OCI-LY3 (cell line): ENCODE measurements around the gene TNFRSF8.
"Not testable (repeated sequence)": the region's sequence is repeated elsewhere in the genome, so short reads cannot be mapped to it uniquely, and the experiment has no call there.

Experiments used
- H2AFZ ChIP-seq: fragments of 200-600, 300-600 bp; shearing (Covaris generic); 2 replicates; pipeline ENCODE4 v1.6.0; 2014; ENCODE audit warnings: antibody characterized with exemption, low read depth, low read length
- H3K27ac ChIP-seq: fragments of 200-600, 300-600 bp; sonication (generic); 2 replicates; pipeline ENCODE4 v1.5.1; 2014; ENCODE audit warnings: mild to moderate bottlenecking, low read length, moderate library complexity, mixed read lengths
- H3K27me3 ChIP-seq: fragments of 200-600, 300-600 bp; sonication (generic); 2 replicates; pipeline ENCODE4 v1.6.1; 2014; ENCODE audit warnings: low read depth, low read length, mixed read lengths
- H3K36me3 ChIP-seq: fragments of 200-600, 300-600 bp; sonication (generic); replicated peaks from 2 replicates; pipeline ENCODE3; 2014; ENCODE audit warnings: low read depth, low read length, mixed read lengths
- H3K4me1 ChIP-seq: fragments of 300-600, 200-600 bp; sonication (generic); 2 replicates; pipeline ENCODE4 v1.6.1; 2014; ENCODE audit warnings: low read length, mixed read lengths
- H3K4me2 ChIP-seq: fragments of 200-600, 300-600 bp; sonication (generic); 2 replicates; pipeline ENCODE4 v1.6.1; 2014; ENCODE audit warnings: low read length, mixed read lengths
- H3K4me3 ChIP-seq: fragments of 300-600, 200-600 bp; sonication (generic); 2 replicates; pipeline ENCODE4 v1.5.1; 2014; ENCODE audit warnings: antibody characterized with exemption, mild to moderate bottlenecking, low read length, moderate library complexity
- H3K79me2 ChIP-seq: fragments of 300-600, 200-600 bp; shearing (Covaris generic); 2 replicates; pipeline ENCODE4 v1.6.1; 2014; ENCODE audit warnings: mild to moderate bottlenecking, low read length, mixed read lengths
- H3K9ac ChIP-seq: fragments of 300-600, 200-600 bp; shearing (Covaris generic); 2 replicates; pipeline ENCODE4 v1.6.0; 2014; ENCODE audit warnings: mild to moderate bottlenecking, low read length, moderate library complexity
- H3K9me3 ChIP-seq: fragments of 200-600, 300-600 bp; shearing (Covaris generic); 2 replicates; pipeline ENCODE4 v1.6.1; 2014; ENCODE audit warnings: low read length, mixed read lengths; ENCODE audit not compliant: insufficient read depth
- H4K20me1 ChIP-seq: fragments of 200-600, 300-600 bp; sonication (generic); 2 replicates; pipeline ENCODE4 v1.6.1; 2016; ENCODE audit warnings: low read length, mixed read lengths; ENCODE audit not compliant: insufficient read depth
- EZH2phosphoT487 ChIP-seq: fragments of 200-600 bp; shearing (Covaris generic); IDR thresholded peaks from 2 replicates; pipeline ENCODE4 v1.6.1; 2018; ENCODE audit warnings: antibody characterized with exemption, mixed run types, low read depth
- TF ChIP-seq, protein P1 (sequence below): fragments of 200-600, 300-600 bp; sonication (generic); IDR thresholded peaks from 2 replicates; pipeline ENCODE4 v1.5.1; 2014; ENCODE audit warnings: antibody characterized with exemption, low read length, low read depth

The TNFRSF8 gene

DNA sequence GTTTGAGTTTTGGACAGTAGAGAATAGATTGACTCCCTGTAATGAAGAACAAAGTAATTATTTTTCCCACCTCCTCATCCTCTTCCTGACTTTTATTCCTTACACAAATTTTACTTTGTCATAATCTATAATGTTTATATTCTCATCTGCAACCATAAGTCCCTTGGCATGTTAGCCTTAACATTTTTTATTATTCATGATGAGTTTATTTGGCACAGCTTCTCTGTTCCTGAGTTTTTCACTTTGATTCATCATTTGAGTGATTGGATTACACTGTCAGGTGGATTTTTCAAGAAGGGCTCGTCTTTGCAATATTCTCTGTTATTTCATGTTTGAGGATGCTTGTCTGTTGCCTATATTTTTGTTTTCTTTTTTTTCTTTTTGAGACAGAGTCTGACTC, 35.7 kb downstream of the TNFRSF8 start:
- H3K4me1 ChIP-seq, result no peaks in the 10 kb centered on the region
- no peak overlapping the region for H2AFZ ChIP-seq
- H4K20me1 ChIP-seq, result no peaks in the 10 kb centered on the region
- no peak overlapping the region for H3K4me3 ChIP-seq
- H3K4me2 ChIP-seq, result no peak overlapping the region
- no peaks in the 10 kb centered on the region for H3K27me3 ChIP-seq
- no peaks in the 10 kb centered on the region for H3K79me2 ChIP-seq
- H3K9ac ChIP-seq, result no peak overlapping the region
- H3K36me3 ChIP-seq, result no peaks in the 10 kb centered on the region
- H3K27ac ChIP-seq, result no peak overlapping the region
- no peak for TF ChIP-seq EZH2phosphoT487
- TF ChIP-seq, protein P1, sequence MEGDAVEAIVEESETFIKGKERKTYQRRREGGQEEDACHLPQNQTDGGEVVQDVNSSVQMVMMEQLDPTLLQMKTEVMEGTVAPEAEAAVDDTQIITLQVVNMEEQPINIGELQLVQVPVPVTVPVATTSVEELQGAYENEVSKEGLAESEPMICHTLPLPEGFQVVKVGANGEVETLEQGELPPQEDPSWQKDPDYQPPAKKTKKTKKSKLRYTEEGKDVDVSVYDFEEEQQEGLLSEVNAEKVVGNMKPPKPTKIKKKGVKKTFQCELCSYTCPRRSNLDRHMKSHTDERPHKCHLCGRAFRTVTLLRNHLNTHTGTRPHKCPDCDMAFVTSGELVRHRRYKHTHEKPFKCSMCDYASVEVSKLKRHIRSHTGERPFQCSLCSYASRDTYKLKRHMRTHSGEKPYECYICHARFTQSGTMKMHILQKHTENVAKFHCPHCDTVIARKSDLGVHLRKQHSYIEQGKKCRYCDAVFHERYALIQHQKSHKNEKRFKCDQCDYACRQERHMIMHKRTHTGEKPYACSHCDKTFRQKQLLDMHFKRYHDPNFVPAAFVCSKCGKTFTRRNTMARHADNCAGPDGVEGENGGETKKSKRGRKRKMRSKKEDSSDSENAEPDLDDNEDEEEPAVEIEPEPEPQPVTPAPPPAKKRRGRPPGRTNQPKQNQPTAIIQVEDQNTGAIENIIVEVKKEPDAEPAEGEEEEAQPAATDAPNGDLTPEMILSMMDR, result no peak
- H3K9me3 ChIP-seq, result no peaks in the 10 kb centered on the region

DNA sequence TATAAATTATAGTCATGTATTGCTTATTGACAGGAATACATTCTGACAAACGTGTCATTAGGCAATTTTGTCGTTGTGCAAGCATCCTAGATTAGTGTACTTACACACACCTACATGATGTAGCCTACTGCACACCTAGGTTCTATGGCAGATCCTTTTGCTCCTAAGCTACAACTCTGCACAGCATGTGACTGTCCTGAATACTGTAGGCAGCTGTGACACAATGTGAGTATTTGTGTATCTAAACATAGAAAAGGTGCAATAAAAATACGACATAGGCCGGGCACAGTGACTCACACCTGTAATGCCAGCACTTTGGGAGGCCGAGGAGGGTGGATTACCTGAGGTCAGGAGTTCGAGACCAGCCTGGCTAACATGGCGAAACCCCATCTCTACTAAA, 36.5 kb downstream of the TNFRSF8 start:
- Histone ChIP-seq H3K36me3 (no peaks in the 10 kb centered on the region), H3K79me2 (no peaks in the 10 kb centered on the region), H3K9me3 (no peaks in the 10 kb centered on the region), H3K4me2 (no peak overlapping the region), H3K27me3 (no peaks in the 10 kb centered on the region), H3K9ac (no peak overlapping the region), H3K4me3 (no peak overlapping the region), H2AFZ (no peak overlapping the region), H3K4me1 (no peaks in the 10 kb centered on the region), H4K20me1 (no peaks in the 10 kb centered on the region), H3K27ac (no peak overlapping the region)
- TF ChIP-seq, protein P1, result no peak
- no peak for TF ChIP-seq EZH2phosphoT487

DNA sequence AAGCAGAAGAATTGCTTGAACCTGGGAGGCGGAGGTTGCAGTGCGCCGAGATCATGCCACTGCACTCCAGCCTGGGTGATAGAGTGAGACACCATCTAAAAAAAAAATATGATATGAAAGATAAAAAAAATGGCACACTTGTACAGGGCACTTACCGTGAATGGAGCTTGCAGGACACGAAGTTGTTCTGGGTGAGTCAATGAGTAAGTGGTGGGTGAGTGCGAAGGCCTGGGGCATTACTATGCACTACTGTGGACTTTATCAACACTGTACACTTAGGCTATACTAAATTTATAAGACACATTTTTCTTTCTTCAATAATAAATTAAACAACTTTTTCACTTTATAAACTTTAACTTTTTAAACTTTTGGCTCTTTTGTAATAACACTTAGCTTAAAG, 37.0 kb downstream of the TNFRSF8 start:
- H3K9ac ChIP-seq, result no peak overlapping the region
- H2AFZ ChIP-seq, result no peak overlapping the region
- no peaks in the 10 kb centered on the region for H4K20me1 ChIP-seq
- no peak overlapping the region for H3K27ac ChIP-seq
- H3K4me1 ChIP-seq, result no peaks in the 10 kb centered on the region
- no peaks in the 10 kb centered on the region for H3K79me2 ChIP-seq
- no peaks in the 10 kb centered on the region for H3K36me3 ChIP-seq
- TF ChIP-seq, protein P1, result no peak
- TF ChIP-seq EZH2phosphoT487, result no peak
- no peak overlapping the region for H3K4me3 ChIP-seq
- no peaks in the 10 kb centered on the region for H3K9me3 ChIP-seq
- no peaks in the 10 kb centered on the region for H3K27me3 ChIP-seq
- H3K4me2 ChIP-seq, result no peak overlapping the region

DNA sequence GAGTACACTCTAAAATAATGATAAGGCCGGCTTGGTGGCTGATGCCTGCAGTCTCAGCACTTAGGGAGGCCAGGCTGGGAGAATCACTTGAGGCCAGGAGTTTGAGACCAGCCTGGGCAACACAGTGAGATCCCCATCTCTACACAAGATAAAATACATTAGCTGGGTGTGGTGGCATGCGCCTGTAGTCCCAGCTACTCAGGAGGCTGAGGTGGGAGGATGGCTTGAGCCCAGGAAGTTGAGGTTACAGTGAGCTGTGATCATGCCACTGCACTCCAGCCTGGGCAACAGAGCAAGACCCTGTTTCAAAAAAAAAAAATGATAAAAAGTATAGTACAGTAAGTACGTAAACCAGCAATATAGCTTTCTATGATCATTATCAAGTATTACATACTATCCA, 38.0 kb downstream of the TNFRSF8 start:
- H3K27ac ChIP-seq, H3K4me3 ChIP-seq, H3K27me3 ChIP-seq, H3K9me3 ChIP-seq, H2AFZ ChIP-seq, H3K9ac ChIP-seq, H3K79me2 ChIP-seq, H3K4me1 ChIP-seq, H4K20me1 ChIP-seq, H3K4me2 ChIP-seq, H3K36me3 ChIP-seq: not testable (repeated sequence)

DNA sequence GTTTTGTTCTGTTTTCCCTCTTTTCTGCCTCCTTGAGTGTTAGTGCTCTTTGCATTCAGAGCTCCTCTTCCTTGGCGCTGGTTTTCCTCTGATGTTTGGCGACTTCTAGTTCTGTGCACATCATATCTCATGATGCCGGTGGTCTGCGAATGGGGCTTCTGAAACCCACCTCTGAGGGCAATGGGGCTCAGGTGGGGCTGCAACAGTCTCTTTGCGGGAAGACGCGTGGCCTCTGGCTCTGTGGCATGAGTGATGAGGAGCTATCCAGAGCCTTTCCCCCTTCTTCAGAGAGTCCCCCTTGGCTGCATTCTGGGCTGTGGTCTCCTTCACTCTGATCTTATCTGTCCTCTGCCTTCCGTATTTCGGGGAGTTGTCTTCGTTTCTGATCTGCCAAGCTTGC, 39.0 kb downstream of the TNFRSF8 start:
- no peaks in the 10 kb centered on the region for H3K79me2 ChIP-seq
- H3K4me1 ChIP-seq, result no peaks in the 10 kb centered on the region
- no peak overlapping the region for H3K9ac ChIP-seq
- no peaks in the 10 kb centered on the region for H3K36me3 ChIP-seq
- TF ChIP-seq, protein P1, result no peak
- TF ChIP-seq EZH2phosphoT487, result no peak
- H3K27ac ChIP-seq, result no peak overlapping the region
- no peak overlapping the region for H3K4me2 ChIP-seq
- H2AFZ ChIP-seq, result no peak overlapping the region
- 0 out of 2 replicates have a peak, but pooled peaks cover 5% of the 10 kb centered on the region for H3K27me3 ChIP-seq
- H3K9me3 ChIP-seq, result no peaks in the 10 kb centered on the region
- H4K20me1 ChIP-seq, result no peaks in the 10 kb centered on the region
- no peak overlapping the region for H3K4me3 ChIP-seq
